H1 (cell line): ENCODE data around the gene ZFP82. TPM values are rescaled to one million over a fixed set of nuclear protein-coding genes. Genes with fewer than 3 reads are reported as not detected.

Source experiments
- HDAC2 ChIP-seq, 2 experiments: fragments of 300-600 bp in 1 of 2; sonication (generic) in 1 of 2; IDR thresholded peaks; 2 replicates each; pipeline ENCODE4 v1.6.1; 2011 to 2012; ENCODE audit warnings: low read depth in 2 of 2, low read length in 2 of 2, mild to moderate bottlenecking in 2 of 2, moderate library complexity in 2 of 2, borderline replicate concordance in 1 of 2, inconsistent platforms in 1 of 2
- POLR2AphosphoS5 ChIP-seq: IDR thresholded peaks from 2 replicates; pipeline ENCODE4 v1.6.1; 2011; ENCODE audit warnings: low read depth, low read length
- RNF2 ChIP-seq: fragments of 200-900, 300-1000 bp; sonication (generic); IDR thresholded peaks from 2 replicates; pipeline ENCODE4 v1.7.1; 2016; ENCODE audit warnings: borderline replicate concordance, low read depth, mild to moderate bottlenecking, antibody characterized with exemption, low read length; ENCODE audit not compliant: poor library complexity, severe bottlenecking; ENCODE audit errors: missing control alignments
- SIRT6 ChIP-seq: IDR thresholded peaks from one replicate; pipeline ENCODE4 v1.7.1; 2012; ENCODE audit warnings: low read length, inconsistent platforms
- TAF7 ChIP-seq: optimal IDR thresholded peaks from 2 replicates; pipeline ENCODE3; 2011; ENCODE audit warnings: low read depth, mild to moderate bottlenecking, inconsistent platforms, low read length, moderate library complexity, borderline replicate concordance
- polyA plus RNA-seq, 7 experiments: library from polyadenylated mRNA; depleted of rRNA in 3 of 7; stranded (reverse) in 5 of 7; unstranded in 2 of 7; fragments of >200 nt in 5 of 7; fragments of 200-250 nt in 2 of 7; gene quantifications; 1 replicate in 5 of 7; 2 replicates in 1 of 7; 4 replicates in 1 of 7; pipeline versions ENCODE4 v1.2.1 to v1.2.3, GENCODE V29; 2011 to 2013; ENCODE audit warnings: missing spikeins in 2 of 7, mixed read lengths in 2 of 7
- total RNA-seq: library from RNA; stranded (reverse); fragmentation: NEBNext Ultra II Directional; extraction: Animal tissue kit (Norgen Biotek cat#: 25700); gene quantifications from 2 replicates; pipeline ENCODE4 v1.2.1, GENCODE V29; 2021
- TF ChIP-seq, protein P1 (sequence below): fragments of 300-600 bp; sonication (generic); IDR thresholded peaks from 2 replicates; pipeline ENCODE4 v1.7.1; 2012; ENCODE audit warnings: low read length, moderate library complexity, mild to moderate bottlenecking, inconsistent platforms; ENCODE audit not compliant: insufficient replicate concordance

ZFP82 gene
- total and polyA plus RNA-seq, 2 of the 8 experiments (the other 6 are each of a cell fraction or from before 2014, with no cell fraction given), result 4.8 to 16.5 TPM

DNA sequence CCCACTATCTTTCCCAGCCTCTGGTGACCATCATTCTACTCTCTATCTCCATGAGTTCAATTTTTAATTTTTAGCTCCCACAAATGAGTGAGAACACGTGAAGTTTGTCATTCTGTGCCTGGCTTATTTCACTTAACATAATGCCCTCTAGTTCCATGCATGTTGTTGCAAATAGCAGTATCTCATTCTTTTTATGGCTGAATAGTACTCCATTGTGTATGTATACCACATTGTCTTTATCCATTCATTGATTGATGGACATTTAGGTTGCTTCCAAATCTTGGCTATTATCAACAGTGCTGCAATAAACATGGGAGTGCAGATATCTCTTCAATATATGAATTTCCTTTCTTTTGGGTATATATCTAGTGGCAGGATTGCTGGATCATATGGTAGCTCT lies 22.9 kb upstream of the ZFP82 start (continued):
- TF ChIP-seq, protein P1, sequence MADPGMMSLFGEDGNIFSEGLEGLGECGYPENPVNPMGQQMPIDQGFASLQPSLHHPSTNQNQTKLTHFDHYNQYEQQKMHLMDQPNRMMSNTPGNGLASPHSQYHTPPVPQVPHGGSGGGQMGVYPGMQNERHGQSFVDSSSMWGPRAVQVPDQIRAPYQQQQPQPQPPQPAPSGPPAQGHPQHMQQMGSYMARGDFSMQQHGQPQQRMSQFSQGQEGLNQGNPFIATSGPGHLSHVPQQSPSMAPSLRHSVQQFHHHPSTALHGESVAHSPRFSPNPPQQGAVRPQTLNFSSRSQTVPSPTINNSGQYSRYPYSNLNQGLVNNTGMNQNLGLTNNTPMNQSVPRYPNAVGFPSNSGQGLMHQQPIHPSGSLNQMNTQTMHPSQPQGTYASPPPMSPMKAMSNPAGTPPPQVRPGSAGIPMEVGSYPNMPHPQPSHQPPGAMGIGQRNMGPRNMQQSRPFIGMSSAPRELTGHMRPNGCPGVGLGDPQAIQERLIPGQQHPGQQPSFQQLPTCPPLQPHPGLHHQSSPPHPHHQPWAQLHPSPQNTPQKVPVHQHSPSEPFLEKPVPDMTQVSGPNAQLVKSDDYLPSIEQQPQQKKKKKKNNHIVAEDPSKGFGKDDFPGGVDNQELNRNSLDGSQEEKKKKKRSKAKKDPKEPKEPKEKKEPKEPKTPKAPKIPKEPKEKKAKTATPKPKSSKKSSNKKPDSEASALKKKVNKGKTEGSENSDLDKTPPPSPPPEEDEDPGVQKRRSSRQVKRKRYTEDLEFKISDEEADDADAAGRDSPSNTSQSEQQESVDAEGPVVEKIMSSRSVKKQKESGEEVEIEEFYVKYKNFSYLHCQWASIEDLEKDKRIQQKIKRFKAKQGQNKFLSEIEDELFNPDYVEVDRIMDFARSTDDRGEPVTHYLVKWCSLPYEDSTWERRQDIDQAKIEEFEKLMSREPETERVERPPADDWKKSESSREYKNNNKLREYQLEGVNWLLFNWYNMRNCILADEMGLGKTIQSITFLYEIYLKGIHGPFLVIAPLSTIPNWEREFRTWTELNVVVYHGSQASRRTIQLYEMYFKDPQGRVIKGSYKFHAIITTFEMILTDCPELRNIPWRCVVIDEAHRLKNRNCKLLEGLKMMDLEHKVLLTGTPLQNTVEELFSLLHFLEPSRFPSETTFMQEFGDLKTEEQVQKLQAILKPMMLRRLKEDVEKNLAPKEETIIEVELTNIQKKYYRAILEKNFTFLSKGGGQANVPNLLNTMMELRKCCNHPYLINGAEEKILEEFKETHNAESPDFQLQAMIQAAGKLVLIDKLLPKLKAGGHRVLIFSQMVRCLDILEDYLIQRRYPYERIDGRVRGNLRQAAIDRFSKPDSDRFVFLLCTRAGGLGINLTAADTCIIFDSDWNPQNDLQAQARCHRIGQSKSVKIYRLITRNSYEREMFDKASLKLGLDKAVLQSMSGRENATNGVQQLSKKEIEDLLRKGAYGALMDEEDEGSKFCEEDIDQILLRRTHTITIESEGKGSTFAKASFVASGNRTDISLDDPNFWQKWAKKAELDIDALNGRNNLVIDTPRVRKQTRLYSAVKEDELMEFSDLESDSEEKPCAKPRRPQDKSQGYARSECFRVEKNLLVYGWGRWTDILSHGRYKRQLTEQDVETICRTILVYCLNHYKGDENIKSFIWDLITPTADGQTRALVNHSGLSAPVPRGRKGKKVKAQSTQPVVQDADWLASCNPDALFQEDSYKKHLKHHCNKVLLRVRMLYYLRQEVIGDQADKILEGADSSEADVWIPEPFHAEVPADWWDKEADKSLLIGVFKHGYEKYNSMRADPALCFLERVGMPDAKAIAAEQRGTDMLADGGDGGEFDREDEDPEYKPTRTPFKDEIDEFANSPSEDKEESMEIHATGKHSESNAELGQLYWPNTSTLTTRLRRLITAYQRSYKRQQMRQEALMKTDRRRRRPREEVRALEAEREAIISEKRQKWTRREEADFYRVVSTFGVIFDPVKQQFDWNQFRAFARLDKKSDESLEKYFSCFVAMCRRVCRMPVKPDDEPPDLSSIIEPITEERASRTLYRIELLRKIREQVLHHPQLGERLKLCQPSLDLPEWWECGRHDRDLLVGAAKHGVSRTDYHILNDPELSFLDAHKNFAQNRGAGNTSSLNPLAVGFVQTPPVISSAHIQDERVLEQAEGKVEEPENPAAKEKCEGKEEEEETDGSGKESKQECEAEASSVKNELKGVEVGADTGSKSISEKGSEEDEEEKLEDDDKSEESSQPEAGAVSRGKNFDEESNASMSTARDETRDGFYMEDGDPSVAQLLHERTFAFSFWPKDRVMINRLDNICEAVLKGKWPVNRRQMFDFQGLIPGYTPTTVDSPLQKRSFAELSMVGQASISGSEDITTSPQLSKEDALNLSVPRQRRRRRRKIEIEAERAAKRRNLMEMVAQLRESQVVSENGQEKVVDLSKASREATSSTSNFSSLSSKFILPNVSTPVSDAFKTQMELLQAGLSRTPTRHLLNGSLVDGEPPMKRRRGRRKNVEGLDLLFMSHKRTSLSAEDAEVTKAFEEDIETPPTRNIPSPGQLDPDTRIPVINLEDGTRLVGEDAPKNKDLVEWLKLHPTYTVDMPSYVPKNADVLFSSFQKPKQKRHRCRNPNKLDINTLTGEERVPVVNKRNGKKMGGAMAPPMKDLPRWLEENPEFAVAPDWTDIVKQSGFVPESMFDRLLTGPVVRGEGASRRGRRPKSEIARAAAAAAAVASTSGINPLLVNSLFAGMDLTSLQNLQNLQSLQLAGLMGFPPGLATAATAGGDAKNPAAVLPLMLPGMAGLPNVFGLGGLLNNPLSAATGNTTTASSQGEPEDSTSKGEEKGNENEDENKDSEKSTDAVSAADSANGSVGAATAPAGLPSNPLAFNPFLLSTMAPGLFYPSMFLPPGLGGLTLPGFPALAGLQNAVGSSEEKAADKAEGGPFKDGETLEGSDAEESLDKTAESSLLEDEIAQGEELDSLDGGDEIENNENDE, result no peak
- TF ChIP-seq TAF7 (no peak), SIRT6 (no peak), HDAC2 (IDR thresholded peaks at IDR 0.05; ENCODE audit: borderline replicate concordance in 1 of 2, low read depth in 2 of 2, low read length in 2 of 2) (no peak), POLR2AphosphoS5 (no peak), RNF2 (no peak)
